ENCODE data around the gene KCNQ5.

The KCNQ5 gene

DNA sequence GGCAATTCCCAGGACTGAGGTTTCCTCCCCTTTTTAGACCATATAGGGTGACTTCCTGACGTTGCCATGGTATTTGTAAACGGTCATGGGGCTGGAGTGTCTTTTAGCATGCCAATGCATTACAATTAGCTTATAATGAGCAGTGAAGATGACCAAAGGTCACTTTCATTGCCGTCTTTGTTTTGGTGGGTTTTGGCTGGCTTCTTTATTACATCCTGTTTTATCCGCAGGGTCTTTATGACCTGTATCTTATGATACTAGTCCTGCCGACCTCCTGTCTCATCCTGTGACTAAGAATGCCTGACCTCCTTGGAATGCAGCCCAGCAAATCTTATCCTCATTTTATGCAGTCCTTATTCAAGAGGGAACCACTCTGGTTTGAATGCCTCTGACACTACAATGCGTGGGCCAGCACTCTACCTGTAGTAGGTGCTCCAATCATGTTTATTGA is 190.1 kb downstream of the KCNQ5 start:
- no peak for DNase-seq

- DNase-seq: no peak
These were observed 192.1 kb downstream of the KCNQ5 start for GRCh38 chr6:72813807-72814596.

DNA sequence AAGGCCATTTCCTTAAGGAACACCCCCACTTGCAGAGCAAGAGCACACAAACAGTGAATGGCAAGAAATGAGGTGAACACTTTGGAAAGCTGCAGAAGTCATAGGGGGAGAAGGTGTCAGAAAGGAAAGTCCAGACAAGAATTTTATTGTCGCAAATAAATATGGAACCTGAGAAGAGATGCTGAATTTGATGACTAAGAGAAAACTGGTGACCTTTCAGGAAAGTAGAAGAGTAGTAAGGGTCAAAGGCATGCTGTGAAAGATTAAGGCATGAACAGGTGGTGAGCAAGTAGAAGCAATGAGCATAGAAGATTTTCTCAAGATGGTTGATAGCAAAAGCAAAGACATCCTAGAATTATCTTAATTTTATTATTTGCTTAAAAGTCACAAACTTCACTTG is 194.2 kb downstream of the KCNQ5 start:
- no peak for DNase-seq

- no peak for DNase-seq
These were observed 195.3 kb downstream of the KCNQ5 start for GRCh38 chr6:72817208-72817607.

GRCh38 chr6:72819609-72820008 is 197.7 kb downstream of the KCNQ5 start:
- DNase-seq: no peak

GRCh38 chr6:72820153-72820552 is 198.3 kb downstream of the KCNQ5 start:
- no peak for DNase-seq

GRCh38 chr6:72820906-72821305 is 199.0 kb downstream of the KCNQ5 start:
- no peak for DNase-seq

DNA sequence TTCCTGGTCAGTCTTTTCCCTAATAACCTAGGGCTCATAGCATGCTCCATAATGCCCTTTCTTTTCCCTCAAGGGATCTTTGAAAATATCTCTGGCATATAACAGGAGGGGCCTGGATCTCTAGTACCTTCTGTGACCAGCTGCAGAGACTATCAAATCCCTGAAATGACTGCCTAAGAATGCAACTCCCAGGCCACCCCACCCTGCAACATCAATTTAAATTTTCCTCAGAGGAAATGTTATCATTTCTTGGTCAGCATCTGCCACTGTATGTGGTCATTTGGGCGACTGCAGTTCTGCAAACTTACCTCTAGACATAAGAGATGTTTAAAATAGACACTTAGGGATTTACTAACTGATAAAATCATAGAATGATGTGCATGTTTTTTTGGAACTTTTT is 200.2 kb downstream of the KCNQ5 start:
- no peak for DNase-seq

DNA sequence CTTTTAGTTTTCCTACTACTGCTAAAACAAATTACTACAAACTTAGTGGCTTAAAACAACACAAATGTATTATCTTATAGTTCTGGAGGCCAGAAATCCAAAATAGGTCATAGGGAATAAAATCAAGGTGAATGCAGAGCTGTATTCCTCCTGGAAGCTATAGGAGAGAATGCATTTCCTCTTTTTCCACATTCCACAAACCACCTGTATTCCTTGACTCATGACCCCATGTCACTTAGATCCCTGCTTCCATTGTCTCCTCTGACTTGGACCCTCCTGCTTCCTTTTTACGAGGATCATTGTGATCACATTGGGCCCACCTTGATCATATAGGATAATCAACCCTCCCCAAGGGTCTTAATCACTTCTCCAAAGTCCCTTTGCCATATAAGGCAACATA is 200.8 kb downstream of the KCNQ5 start:
- DNase-seq: no peak

GRCh38 chr6:72824833-72825232 is 203.0 kb downstream of the KCNQ5 start:
- no peak for DNase-seq

- DNase-seq: no peak
These were observed 203.5 kb downstream of the KCNQ5 start for GRCh38 chr6:72825315-72825911.

DNA sequence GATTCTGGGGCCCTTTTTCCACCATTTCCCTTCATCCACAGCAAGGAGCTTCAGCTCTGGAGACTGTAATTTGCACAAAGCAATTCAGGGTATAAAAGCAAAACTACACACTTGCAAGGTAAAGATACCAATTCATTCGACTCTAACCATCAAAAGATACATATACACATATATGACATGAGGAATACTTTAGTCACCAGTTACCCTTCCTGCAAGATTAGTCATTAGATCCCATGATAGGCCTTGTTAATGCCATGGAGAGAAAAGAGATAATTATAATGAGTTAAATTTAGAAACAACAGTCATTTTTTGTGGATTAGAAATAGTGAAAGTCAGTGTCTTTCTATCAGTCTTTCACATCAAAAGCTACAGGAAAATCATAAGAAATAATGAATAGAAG is 204.2 kb downstream of the KCNQ5 start:
- DNase-seq: no peak

- no peak for DNase-seq
These were observed 205.0 kb downstream of the KCNQ5 start for GRCh38 chr6:72826744-72827438.

DNA sequence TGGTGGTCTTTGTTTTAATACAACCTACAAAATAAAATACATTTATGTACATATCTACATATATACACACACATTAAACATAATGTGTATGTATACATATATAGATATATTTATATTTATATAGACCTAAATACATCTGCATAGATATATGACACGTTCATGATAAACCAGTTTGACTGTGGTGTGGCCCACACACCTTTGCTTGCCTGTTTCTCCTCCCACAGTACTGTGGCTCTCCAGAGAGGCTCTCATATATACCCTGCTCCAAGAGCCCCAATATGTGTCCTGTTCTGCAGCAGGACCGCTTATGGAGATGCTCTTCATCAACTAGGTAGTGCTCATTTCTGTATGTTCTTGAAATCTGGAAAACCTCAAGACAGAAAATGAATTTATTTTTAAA is 207.0 kb downstream of the KCNQ5 start:
- no peak for DNase-seq

DNA sequence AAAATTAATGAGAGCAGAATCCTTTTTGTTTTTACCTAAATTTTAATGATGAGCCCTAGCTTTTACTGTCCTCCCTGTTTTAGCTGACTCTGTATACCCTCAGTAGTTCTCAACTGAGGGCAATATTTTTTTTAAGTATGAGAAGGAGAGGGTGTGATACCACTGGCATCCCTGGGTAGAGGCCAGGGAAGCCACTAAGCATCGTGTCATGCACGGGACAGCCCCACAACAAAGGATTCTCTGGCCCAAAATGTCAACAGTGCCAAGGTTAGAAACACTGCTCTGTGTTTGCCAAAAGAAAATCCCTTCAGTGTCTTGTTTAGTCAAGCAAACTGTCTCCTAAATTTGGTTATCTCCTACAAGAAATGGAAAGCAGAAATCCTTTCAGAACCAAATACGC is 210.4 kb downstream of the KCNQ5 start:
- DNase-seq: no peak

- DNase-seq: no peak
These were observed 213.9 kb downstream of the KCNQ5 start for GRCh38 chr6:72835749-72836148.

DNA sequence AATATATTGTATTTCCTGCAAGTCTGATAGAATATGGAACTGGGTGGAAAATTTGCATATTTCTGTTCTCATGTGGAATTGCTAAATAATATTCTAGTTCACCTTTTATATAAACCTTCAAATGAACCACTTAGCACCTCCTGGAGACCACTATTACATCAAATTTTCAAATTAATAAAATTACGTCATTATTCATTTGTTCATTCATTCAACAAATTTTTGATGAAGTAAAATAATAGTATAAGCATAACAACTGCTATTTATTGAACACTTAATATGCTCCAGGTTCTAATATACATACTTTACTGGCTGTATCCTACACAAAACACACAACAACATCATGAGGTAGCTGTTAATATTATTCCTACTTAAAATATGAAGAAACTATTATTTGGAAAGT is 215.1 kb downstream of the KCNQ5 start:
- DNase-seq: no peak

DNA sequence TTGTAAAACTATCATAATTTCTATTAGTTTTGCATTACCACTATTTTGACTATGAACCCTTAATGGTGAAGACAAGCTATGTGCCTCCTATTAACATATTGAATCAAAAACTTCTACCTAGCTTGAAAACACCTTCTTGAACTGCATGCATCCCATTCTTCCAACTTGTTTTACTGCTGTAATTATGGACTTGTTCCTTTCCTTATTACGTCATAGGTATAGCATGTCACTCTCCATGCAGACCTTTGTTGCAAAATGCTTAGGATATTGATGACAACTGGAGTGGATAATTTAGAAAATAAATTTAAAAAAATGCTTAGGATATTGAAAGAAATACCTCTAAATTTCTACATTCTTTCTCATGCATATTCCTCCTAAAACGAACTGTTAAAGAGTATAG is 219.3 kb downstream of the KCNQ5 start:
- no peak for DNase-seq

DNA sequence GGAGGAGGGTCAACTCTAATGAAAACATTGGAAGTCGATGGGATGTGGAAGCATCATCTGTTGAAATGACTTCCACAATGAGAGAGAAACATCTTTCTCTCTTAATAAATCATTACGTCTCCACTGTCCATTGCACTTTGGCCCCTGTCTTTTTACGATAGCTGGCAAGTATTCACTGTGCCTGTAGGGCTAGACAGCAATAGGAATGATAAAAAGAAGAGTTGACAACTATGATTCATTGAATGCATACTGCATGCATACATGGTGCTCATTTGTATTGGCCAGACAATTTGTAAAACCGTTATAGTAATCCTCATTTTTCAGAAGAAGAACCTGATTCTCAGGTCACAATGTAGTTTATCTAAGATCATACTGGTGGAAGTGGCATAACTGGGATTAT is 220.3 kb downstream of the KCNQ5 start:
- no peak for DNase-seq

DNA sequence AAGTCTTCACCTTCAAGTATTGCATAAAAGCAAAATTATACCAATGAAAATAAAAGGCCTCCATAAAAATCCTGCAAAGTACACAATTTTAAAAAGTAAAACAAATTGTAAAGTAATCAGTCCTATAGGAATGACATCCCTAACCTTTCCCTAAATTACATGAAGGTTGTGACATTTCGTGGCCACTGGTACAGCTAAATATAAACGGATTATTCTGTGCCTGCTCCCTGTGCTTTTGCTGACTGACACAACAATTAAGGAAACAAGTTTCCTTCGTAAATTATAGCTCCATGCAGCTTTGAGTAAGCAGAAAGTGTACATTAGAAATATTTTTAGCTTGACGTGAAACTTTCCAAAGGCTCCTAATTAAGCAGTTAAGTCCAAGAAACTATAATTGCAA is 222.8 kb downstream of the KCNQ5 start:
- no peak for DNase-seq

- no peak for DNase-seq
These were observed 227.5 kb downstream of the KCNQ5 start for GRCh38 chr6:72849346-72849745.

GRCh38 chr6:72850040-72850439 is 228.2 kb downstream of the KCNQ5 start:
- DNase-seq: no peak

GRCh38 chr6:72850469-72850868 is 228.6 kb downstream of the KCNQ5 start:
- no peak for DNase-seq

DNA sequence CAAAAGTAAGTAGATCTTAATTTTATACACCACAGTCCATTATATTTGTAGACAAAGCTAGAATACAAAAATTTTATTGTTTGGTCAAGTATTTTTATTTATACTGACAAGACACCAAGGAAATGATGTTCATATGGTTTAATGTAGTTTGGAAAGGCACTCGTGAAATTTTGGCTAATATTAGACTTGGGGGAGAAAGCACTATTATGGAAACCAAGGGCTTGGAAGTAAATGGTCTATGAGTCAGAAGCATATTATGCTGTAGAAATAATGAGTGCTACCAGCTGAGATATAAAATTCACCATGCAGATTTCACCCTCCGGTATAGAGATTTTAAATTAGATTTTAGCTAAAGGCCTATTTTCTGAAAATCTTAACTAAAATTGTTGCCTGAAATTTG is 233.6 kb downstream of the KCNQ5 start:
- DNase-seq: no peak

Data from NCI-H1694 (cell line).